Activated naive CD8-positive, alpha-beta T cell treated with anti-CD3 and anti-CD28 coated beads, Interleukin-2, amount 10 ng/mL, durations not matched to agents 7 days and 5 days (primary cell): ENCODE results near the gene THBS2. TPM values are rescaled to one million over a fixed set of nuclear protein-coding genes. Genes with fewer than 3 reads are reported as not detected.
"Not testable (repeated sequence)": the region's sequence is repeated elsewhere in the genome, so short reads cannot be mapped to it uniquely, and the experiment has no call there.

Source experiments
- ATAC-seq: fragments of 150-1000 bp; cut with Tn5 transposase; one replicate; pipeline ENCODE4 v1.10.0; 2021; ENCODE audit warnings: low read depth, moderate library complexity
- POLR2A ChIA-PET: fragments of 350-600 bp; sonication (Branson Sonifier 250); formaldehyde crosslinking; loops from one replicate; lab custom pipeline; 2021; ENCODE audit warnings: antibody characterized with exemption; lab: Charles Lee
- DNase-seq: peaks from one replicate; pipeline ENCODE4 v3.0.0; 2021
- H3K27ac Mint-ChIP-seq: one replicate; pipeline ENCODE4 v1.8.0; 2022; ENCODE audit warnings: mild to moderate bottlenecking, mixed read lengths
- H3K27me3 Mint-ChIP-seq: one replicate; pipeline ENCODE4 v1.8.0; 2022; ENCODE audit warnings: mild to moderate bottlenecking, moderate library complexity, mixed read lengths
- H3K36me3 Mint-ChIP-seq: one replicate; pipeline ENCODE4 v1.8.0; 2021; ENCODE audit warnings: mild to moderate bottlenecking, mixed read lengths
- H3K4me1 Mint-ChIP-seq: one replicate; pipeline ENCODE4 v1.8.0; 2021; ENCODE audit warnings: mixed read lengths
- H3K4me3 Mint-ChIP-seq: one replicate; pipeline ENCODE4 v1.8.0; 2022; ENCODE audit warnings: mild to moderate bottlenecking, moderate library complexity, mixed read lengths
- H3K9me3 Mint-ChIP-seq: one replicate; pipeline ENCODE4 v1.8.0; 2021; ENCODE audit warnings: mixed read lengths
- total RNA-seq, 2 experiments: library from RNA; stranded (reverse); gene quantifications; one replicate each; pipeline ENCODE4 v1.2.3, GENCODE V29; 2021

Gene THBS2
- total RNA-seq, 2 experiments from 2014 or later = not detected

GRCh38 chr6:169185011-169185521 lies 68.6 kb downstream of the THBS2 start:
- no peak for DNase-seq
- Mint-ChIP-seq H3K9me3 (no peaks in the 10 kb centered on the region), H3K4me1 (peaks cover 7% of the 10 kb centered on the region), H3K27ac (no peak overlapping the region), H3K36me3 (no peaks in the 10 kb centered on the region), H3K27me3 (peaks cover 8% of the 10 kb centered on the region), H3K4me3 (no peak overlapping the region)
- no peak for ATAC-seq
- POLR2A ChIA-PET = no interaction called here

- Mint-ChIP-seq H3K27ac (no peak overlapping the region), H3K9me3 (no peaks in the 10 kb centered on the region), H3K27me3 (peaks cover 8% of the 10 kb centered on the region), H3K4me1 (peaks cover 7% of the 10 kb centered on the region), H3K4me3 (no peak overlapping the region), H3K36me3 (no peaks in the 10 kb centered on the region)
- ATAC-seq (no peak), DNase-seq (no peak)
- POLR2A ChIA-PET = no interaction called here
Measured at GRCh38 chr6:169184419-169184818, 69.2 kb downstream of the THBS2 start.

- ATAC-seq (no peak), DNase-seq (no peak)
- POLR2A ChIA-PET = no interaction called here
- H3K4me3 Mint-ChIP-seq = no peak overlapping the region
- peaks cover 5% of the 10 kb centered on the region for H3K4me1 Mint-ChIP-seq
- no peaks in the 10 kb centered on the region for H3K9me3 Mint-ChIP-seq
- H3K27ac Mint-ChIP-seq = no peak overlapping the region
- no peaks in the 10 kb centered on the region for H3K36me3 Mint-ChIP-seq
- peaks cover 8% of the 10 kb centered on the region for H3K27me3 Mint-ChIP-seq
Measured at GRCh38 chr6:169183233-169183632, 70.4 kb downstream of the THBS2 start.

- H3K27ac Mint-ChIP-seq, H3K36me3 Mint-ChIP-seq, H3K4me3 Mint-ChIP-seq, H3K4me1 Mint-ChIP-seq, ATAC-seq, H3K9me3 Mint-ChIP-seq, POLR2A ChIA-PET, H3K27me3 Mint-ChIP-seq, DNase-seq: not testable (repeated sequence)
Measured at GRCh38 chr6:169179831-169180230, 73.8 kb downstream of the THBS2 start.

- Mint-ChIP-seq H3K27me3 (peaks cover 5% of the 10 kb centered on the region), H3K27ac (no peak overlapping the region), H3K9me3 (no peaks in the 10 kb centered on the region), H3K4me1 (no peaks in the 10 kb centered on the region), H3K4me3 (no peak overlapping the region), H3K36me3 (no peaks in the 10 kb centered on the region)
- DNase-seq = no peak
- ATAC-seq = no peak
- POLR2A ChIA-PET = no interaction called here
Measured at GRCh38 chr6:169177516-169178166, 76.0 kb downstream of the THBS2 start.

GRCh38 chr6:169176361-169176991 lies 77.2 kb downstream of the THBS2 start:
- Mint-ChIP-seq H3K9me3 (no peaks in the 10 kb centered on the region), H3K4me1 (no peaks in the 10 kb centered on the region), H3K36me3 (no peaks in the 10 kb centered on the region), H3K4me3 (no peak overlapping the region), H3K27me3 (peaks cover 5% of the 10 kb centered on the region), H3K27ac (no peak overlapping the region)
- no peak for ATAC-seq
- DNase-seq = no peak
- POLR2A ChIA-PET = interaction anchor here (0.6 kb wide), 1 partner anchor 37 kb away, joined by 4 read pairs; no protein-coding TSS in a partner anchor

- DNase-seq (no peak), ATAC-seq (no peak)
- Mint-ChIP-seq H3K9me3 (no peaks in the 10 kb centered on the region), H3K27ac (no peak overlapping the region), H3K4me1 (no peaks in the 10 kb centered on the region), H3K27me3 (no peaks in the 10 kb centered on the region), H3K4me3 (no peak overlapping the region), H3K36me3 (no peaks in the 10 kb centered on the region)
- POLR2A ChIA-PET = no interaction called here
Measured at GRCh38 chr6:169175360-169175887, 78.2 kb downstream of the THBS2 start.

GRCh38 chr6:169174516-169175359 lies 78.9 kb downstream of the THBS2 start:
- Mint-ChIP-seq H3K4me3 (no peak overlapping the region), H3K27me3 (no peaks in the 10 kb centered on the region), H3K9me3 (no peaks in the 10 kb centered on the region), H3K36me3 (no peaks in the 10 kb centered on the region), H3K4me1 (no peaks in the 10 kb centered on the region), H3K27ac (no peak overlapping the region)
- no peak for ATAC-seq
- no peak for DNase-seq
- POLR2A ChIA-PET = no interaction called here

- POLR2A ChIA-PET = no interaction called here
- H3K27ac Mint-ChIP-seq = no peak overlapping the region
- H3K9me3 Mint-ChIP-seq = no peaks in the 10 kb centered on the region
- no peak overlapping the region for H3K4me3 Mint-ChIP-seq
- no peaks in the 10 kb centered on the region for H3K27me3 Mint-ChIP-seq
- ATAC-seq (no peak), DNase-seq (no peak)
- no peaks in the 10 kb centered on the region for H3K36me3 Mint-ChIP-seq
- no peaks in the 10 kb centered on the region for H3K4me1 Mint-ChIP-seq
Measured at GRCh38 chr6:169173532-169174268, 79.9 kb downstream of the THBS2 start.

GRCh38 chr6:169172946-169173345 lies 80.7 kb downstream of the THBS2 start:
- POLR2A ChIA-PET = no interaction called here
- H3K27me3 Mint-ChIP-seq = no peaks in the 10 kb centered on the region
- no peak for ATAC-seq

GRCh38 chr6:169172456-169172855 lies 81.2 kb downstream of the THBS2 start:
- Mint-ChIP-seq H3K9me3 (no peaks in the 10 kb centered on the region), H3K4me3 (no peak overlapping the region), H3K4me1 (no peaks in the 10 kb centered on the region), H3K27ac (no peak overlapping the region), H3K27me3 (no peaks in the 10 kb centered on the region), H3K36me3 (no peaks in the 10 kb centered on the region)
- ATAC-seq (no peak), DNase-seq (no peak)
- POLR2A ChIA-PET = no interaction called here

More at GRCh38 chr6:169172946-169173345, 80.7 kb downstream of the THBS2 start:
- Mint-ChIP-seq H3K4me3 (no peak overlapping the region), H3K4me1 (no peaks in the 10 kb centered on the region), H3K27ac (no peak overlapping the region), H3K9me3 (no peaks in the 10 kb centered on the region), H3K36me3 (no peaks in the 10 kb centered on the region)
- no peak for DNase-seq

- Mint-ChIP-seq H3K36me3 (no peaks in the 10 kb centered on the region), H3K4me3 (no peak overlapping the region), H3K27ac (no peak overlapping the region), H3K4me1 (no peaks in the 10 kb centered on the region), H3K27me3 (no peaks in the 10 kb centered on the region), H3K9me3 (no peaks in the 10 kb centered on the region)
- no peak for DNase-seq
- POLR2A ChIA-PET = no interaction called here
- ATAC-seq = no peak
Measured at GRCh38 chr6:169171951-169172350, 81.7 kb downstream of the THBS2 start.

GRCh38 chr6:169171016-169171415 lies 82.6 kb downstream of the THBS2 start:
- no peaks in the 10 kb centered on the region for H3K27me3 Mint-ChIP-seq
- ATAC-seq (no peak), DNase-seq (no peak)
- H3K27ac Mint-ChIP-seq = no peak overlapping the region
- no peaks in the 10 kb centered on the region for H3K36me3 Mint-ChIP-seq
- no peaks in the 10 kb centered on the region for H3K4me1 Mint-ChIP-seq
- no peak overlapping the region for H3K4me3 Mint-ChIP-seq
- H3K9me3 Mint-ChIP-seq = no peaks in the 10 kb centered on the region
- POLR2A ChIA-PET = no interaction called here
